GM23338 (cell line): ENCODE measurements around the gene CENPO.

Experiments used
- EZH2 ChIP-seq: fragments of 200-600 bp; sonication (generic); IDR thresholded peaks from one replicate; pipeline ENCODE4 v1.8.0; 2017; ENCODE audit warnings: antibody characterized with exemption, mild to moderate bottlenecking, low read depth; ENCODE audit not compliant: unreplicated experiment
- TF ChIP-seq, protein P1 (sequence below), 2 experiments: fragments of 200-600 bp in 1 of 2; sonication (generic) in 1 of 2; conservative IDR thresholded peaks; 2 replicates each; pipeline versions ENCODE4 v1.5.1 to v1.6.1; 2016 to 2017; ENCODE audit warnings: antibody characterized with exemption in 2 of 2, low read depth in 2 of 2, mild to moderate bottlenecking in 2 of 2, moderate library complexity in 1 of 2

DNA sequence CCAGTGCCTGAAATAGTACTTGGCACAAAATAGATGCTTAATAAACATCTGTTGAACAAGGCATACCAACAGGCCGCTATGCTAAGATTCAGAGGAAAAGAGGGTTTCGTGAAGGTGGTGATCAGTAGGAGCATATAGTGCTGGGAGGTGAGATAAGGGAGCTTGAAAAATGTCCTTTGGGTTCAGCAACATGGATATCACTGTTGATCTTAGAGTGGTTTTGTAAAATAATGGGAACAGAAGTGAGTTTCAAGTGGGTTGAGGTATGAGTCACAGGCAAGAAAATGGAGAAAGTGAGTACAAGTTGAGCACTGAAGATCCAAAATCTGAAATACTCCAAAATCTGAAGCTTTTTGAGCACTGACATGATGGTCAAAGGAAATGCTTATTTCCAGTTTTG is 4.4 kb downstream of the CENPO start:
- TF ChIP-seq EZH2, result no peak
- TF ChIP-seq, protein P1, sequence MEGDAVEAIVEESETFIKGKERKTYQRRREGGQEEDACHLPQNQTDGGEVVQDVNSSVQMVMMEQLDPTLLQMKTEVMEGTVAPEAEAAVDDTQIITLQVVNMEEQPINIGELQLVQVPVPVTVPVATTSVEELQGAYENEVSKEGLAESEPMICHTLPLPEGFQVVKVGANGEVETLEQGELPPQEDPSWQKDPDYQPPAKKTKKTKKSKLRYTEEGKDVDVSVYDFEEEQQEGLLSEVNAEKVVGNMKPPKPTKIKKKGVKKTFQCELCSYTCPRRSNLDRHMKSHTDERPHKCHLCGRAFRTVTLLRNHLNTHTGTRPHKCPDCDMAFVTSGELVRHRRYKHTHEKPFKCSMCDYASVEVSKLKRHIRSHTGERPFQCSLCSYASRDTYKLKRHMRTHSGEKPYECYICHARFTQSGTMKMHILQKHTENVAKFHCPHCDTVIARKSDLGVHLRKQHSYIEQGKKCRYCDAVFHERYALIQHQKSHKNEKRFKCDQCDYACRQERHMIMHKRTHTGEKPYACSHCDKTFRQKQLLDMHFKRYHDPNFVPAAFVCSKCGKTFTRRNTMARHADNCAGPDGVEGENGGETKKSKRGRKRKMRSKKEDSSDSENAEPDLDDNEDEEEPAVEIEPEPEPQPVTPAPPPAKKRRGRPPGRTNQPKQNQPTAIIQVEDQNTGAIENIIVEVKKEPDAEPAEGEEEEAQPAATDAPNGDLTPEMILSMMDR (conservative IDR thresholded peaks at IDR 0.05; ENCODE audit: low read depth in 2 of 2), result no peak
